GM12801 (cell line): ENCODE results near the gene ZFR2.

Experiments used
- TF ChIP-seq, protein P1 (sequence below): IDR thresholded peaks from one replicate; pipeline ENCODE4 v1.5.1; 2011; ENCODE audit warnings: control low read depth; ENCODE audit not compliant: insufficient read length; ENCODE audit errors: extremely low read depth

ZFR2 gene

DNA sequence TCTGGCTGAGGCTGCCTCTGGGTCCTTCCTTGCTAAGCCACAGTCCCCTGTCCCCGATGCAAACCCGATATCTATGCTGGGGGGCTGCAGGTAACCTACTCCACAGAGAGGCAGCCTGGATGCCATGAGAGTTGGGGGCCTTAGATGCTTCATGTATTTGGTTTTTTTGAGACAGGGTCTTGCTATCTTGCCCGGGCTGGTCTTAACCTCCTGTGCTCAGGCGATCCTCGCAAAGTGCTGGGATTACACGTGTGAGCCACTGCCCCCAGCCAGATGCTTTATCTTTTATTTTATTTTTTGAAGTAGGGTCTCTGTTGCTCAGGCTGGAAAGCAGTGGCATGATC is 13.2 kb upstream of the ZFR2 start:
- TF ChIP-seq, protein P1, sequence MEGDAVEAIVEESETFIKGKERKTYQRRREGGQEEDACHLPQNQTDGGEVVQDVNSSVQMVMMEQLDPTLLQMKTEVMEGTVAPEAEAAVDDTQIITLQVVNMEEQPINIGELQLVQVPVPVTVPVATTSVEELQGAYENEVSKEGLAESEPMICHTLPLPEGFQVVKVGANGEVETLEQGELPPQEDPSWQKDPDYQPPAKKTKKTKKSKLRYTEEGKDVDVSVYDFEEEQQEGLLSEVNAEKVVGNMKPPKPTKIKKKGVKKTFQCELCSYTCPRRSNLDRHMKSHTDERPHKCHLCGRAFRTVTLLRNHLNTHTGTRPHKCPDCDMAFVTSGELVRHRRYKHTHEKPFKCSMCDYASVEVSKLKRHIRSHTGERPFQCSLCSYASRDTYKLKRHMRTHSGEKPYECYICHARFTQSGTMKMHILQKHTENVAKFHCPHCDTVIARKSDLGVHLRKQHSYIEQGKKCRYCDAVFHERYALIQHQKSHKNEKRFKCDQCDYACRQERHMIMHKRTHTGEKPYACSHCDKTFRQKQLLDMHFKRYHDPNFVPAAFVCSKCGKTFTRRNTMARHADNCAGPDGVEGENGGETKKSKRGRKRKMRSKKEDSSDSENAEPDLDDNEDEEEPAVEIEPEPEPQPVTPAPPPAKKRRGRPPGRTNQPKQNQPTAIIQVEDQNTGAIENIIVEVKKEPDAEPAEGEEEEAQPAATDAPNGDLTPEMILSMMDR: no peak

DNA sequence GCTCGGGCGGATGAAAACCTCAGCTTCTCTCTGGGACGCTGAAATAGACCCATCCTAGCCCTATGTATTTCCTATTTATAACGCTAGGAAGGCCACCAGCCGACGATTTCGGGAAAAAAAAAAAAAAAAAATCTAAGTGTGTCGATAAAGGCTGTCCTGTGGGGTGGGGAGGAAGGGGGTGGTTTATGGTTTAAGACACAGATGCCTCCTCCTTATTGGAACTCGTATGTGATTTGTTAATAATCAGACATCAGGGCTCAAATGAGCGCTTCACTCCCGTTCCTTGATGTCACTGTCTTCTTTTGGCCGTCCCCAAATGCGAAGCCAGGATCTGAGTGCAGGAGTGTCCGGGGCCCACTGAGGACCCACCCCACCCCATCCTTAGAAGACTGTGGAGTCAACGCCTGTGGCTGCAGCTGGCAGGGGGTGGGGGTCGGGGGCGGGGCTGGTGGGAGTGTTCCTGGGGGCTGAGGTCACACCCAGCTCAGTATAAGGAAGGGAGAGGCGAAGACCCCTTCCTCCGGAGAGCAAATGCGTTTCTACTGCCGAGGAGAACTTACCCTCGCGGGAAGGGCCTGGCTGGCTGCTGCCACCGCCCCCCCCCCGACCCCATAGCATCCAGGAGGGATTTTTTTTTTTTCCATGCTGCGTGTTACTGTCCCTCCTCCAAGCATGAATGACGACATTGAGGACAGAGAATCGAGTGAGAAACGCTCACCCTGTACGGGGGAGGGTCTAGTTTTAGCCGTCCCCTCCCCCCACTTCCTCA is 12.6 kb upstream of the ZFR2 start:
- TF ChIP-seq, protein P1: no peak

DNA sequence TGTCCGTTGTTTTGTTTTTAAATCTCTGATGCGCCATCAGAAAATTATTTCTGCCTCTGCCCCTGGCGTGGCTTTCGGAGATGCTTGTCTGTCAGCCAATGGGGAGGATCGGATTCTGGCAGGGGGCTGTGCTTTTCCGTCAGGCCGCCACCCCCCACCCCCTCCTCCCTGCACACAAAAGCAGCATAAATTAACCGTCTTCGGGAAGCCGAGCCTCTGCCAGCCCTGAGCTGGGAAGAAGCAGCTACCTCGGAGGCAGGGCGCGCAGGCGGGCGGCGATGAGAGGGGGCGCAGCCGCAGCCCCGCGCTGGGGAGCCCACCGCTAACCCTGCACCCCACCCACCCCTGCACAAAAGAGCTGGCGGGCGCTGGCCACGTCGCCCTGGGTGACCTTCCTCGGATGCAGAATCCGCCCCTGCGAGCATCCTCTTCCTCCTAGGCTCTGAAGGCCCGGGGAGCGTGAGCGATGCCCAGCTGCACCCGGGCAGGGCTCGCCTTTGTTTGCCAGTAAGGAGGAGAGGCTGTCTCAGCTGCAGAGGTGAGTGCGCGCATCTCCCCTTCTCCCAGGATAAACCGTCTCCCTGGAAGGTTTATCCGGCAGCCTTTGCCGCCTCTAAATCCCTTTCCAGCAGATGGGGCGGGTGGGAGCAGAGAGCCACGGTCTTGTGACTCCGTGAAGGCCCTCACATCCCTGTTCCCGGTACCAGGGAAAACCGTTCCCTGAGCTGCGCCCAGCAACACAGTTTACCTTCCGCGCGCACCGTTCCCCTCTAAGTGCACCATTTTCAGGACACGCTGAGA is 11.8 kb upstream of the ZFR2 start, which contains the start of gene ATCAY:
Gene ATCAY (plus strand): TSS at position 215 of the 801 bp plus-strand sequence. CDS start 5,083 bp downstream, outside the sequence.
- TF ChIP-seq, protein P1: no peak

DNA sequence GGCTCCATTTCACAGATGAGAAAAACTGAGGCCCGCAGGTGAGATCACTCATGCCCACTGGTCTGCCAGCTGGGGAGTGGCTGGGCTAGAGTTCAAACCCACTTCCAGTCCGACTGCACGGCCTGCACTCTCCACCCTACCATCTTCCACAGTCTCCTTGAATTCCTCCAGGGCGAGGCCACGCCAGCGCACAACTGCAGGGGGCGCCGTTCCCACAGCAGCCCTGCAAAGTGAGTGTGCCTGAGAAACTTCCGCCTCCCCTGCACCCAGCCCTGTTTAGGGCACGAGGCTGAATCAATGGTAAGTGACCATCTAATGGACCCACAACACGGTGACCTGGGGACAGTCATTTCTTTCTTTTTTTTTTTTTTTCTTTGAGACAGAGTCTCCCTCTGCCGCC is 10.8 kb upstream of the ZFR2 start:
- TF ChIP-seq, protein P1: no peak

DNA sequence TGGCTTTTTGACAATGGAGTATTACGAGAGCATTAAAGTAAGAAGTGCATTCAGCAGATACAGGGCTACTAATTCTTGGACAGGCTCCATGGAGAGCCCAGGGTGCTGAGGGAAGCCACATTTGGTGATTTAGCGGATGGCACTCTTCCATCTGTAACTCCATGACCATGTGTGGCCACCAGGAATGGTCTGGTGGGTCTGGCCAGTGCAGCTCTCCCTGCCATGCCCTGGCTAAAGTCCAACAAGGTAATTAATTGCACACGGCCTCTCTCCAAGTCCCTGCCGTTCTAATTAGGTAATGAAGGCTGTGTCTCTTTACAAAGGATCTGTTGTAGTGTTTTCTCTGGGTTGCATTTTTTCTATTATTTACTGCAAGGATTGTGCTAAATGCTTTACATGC is 4.3 kb upstream of the ZFR2 start:
- TF ChIP-seq, protein P1: no peak

DNA sequence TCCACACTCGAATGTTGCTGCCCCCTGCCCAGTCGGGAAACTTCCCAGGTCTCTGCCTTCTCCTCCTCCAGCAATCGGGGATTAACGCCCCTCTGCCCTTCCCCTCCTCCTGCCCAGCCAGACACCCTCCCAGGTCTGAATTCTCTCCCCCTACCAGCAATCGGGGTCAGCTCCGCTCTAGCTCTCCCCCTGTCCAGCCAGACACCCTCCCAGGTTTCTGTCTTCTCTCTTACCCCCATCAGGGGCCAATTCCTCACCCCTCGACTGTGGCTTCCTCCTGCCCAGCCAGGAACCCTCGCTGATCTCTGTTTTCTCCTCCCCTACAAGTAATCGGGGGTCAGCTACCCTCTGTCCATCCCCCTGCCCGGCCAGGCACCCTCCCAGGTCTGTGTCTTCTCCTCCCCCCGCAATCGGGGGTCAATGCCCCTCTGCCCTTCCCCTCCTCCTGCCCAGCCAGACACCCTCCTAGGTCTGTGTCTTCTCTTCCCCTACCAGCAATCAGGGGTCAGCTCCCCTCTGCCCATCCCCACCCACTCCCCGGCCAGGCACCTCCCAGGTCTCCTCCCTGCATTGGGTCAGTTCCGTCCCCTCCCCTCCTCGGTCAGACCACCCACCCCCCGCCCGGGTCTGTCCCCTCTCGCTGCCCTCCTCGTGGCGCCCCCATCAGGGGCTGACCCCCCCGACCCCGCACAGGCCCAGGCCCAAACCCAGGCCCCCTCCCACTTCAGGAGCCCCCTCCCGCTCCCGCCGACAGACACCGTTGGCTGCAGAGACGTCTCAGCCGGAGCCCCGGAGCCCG is 668 bp downstream of the ZFR2 start:
- TF ChIP-seq, protein P1: no peak
